ENCODE data around the gene MCMBP. TPM values are rescaled to one million over a fixed set of nuclear protein-coding genes. Genes with fewer than 3 reads are reported as not detected.

The MCMBP gene
- total and polyA plus RNA-seq, 5 donors, result 15.4 to 30.9 (median 28.0) TPM

- no peak overlapping the region for H3K4me3 ChIP-seq (ENCODE audit: low read length)
- intact Hi-C loops (cut with DNase I), result no loop called here
- ATAC-seq (no peak), DNase-seq (no peak)
- WGBS, result 58% methylated on average over 7 of the region's 7 CpGs
- no peak overlapping the region for H3K27ac ChIP-seq (ENCODE audit: low read length)
- no peaks in the 10 kb centered on the region for H3K4me1 ChIP-seq (ENCODE audit: control insufficient read depth, insufficient read depth, low read length)
- no peaks in the 10 kb centered on the region for H3K27me3 ChIP-seq (ENCODE audit: control insufficient read depth, insufficient read depth)
- no peaks in the 10 kb centered on the region for H3K9me3 ChIP-seq (ENCODE audit: control insufficient read depth, low read length)
Measured at GRCh38 chr10:119783665-119784027, 89.0 kb downstream of the MCMBP start.

- ATAC-seq (no peak), DNase-seq (no peak)
- H3K9me3 ChIP-seq (ENCODE audit: control insufficient read depth, low read length), result no peaks in the 10 kb centered on the region
- no peaks in the 10 kb centered on the region for H3K4me1 ChIP-seq (ENCODE audit: control insufficient read depth, insufficient read depth, low read length)
- H3K27ac ChIP-seq (ENCODE audit: low read length), result no peak overlapping the region
- 80% methylated on average over 4 of the region's 4 CpGs for WGBS
- no peak overlapping the region for H3K4me3 ChIP-seq (ENCODE audit: low read length)
- intact Hi-C loops (cut with DNase I), result no loop called here
- no peaks in the 10 kb centered on the region for H3K27me3 ChIP-seq (ENCODE audit: control insufficient read depth, insufficient read depth)
Measured at GRCh38 chr10:119782981-119783664, 89.5 kb downstream of the MCMBP start.

GRCh38 chr10:119781498-119781897 lies 91.1 kb downstream of the MCMBP start:
- H3K27me3 ChIP-seq (ENCODE audit: control insufficient read depth, insufficient read depth), result no peaks in the 10 kb centered on the region
- no peaks in the 10 kb centered on the region for H3K4me1 ChIP-seq (ENCODE audit: control insufficient read depth, insufficient read depth, low read length)
- no peak overlapping the region for H3K4me3 ChIP-seq (ENCODE audit: low read length)
- DNase-seq (no peak), ATAC-seq (no peak)
- intact Hi-C loops (cut with DNase I), result no loop called here
- 89% methylated on average over 2 of the region's 2 CpGs for WGBS
- no peaks in the 10 kb centered on the region for H3K9me3 ChIP-seq (ENCODE audit: control insufficient read depth, low read length)
- H3K27ac ChIP-seq (ENCODE audit: low read length), result no peak overlapping the region

- no peaks in the 10 kb centered on the region for H3K9me3 ChIP-seq (ENCODE audit: control insufficient read depth, low read length)
- H3K4me3 ChIP-seq (ENCODE audit: low read length), result no peak overlapping the region
- 97% methylated on average over 5 of the region's 5 CpGs for WGBS
- no peaks in the 10 kb centered on the region for H3K4me1 ChIP-seq (ENCODE audit: control insufficient read depth, insufficient read depth, low read length)
- H3K27ac ChIP-seq (ENCODE audit: low read length), result no peak overlapping the region
- no peak for ATAC-seq
- no peak for DNase-seq
- no peaks in the 10 kb centered on the region for H3K27me3 ChIP-seq (ENCODE audit: control insufficient read depth, insufficient read depth)
- intact Hi-C loops (cut with DNase I), result no loop called here
Measured at GRCh38 chr10:119780879-119781480, 91.7 kb downstream of the MCMBP start.

Other genes starting within 250 kb of the MCMBP start
- 100 to 1,000 TPM; 111 to 166 (median 139) TPM for gene BAG3, start 221.5 kb downstream of the MCMBP start, total RNA-seq
- 134 TPM for gene BAG3, start 221.5 kb downstream of the MCMBP start, polyA plus RNA-seq
- gene INPP5F, start 146.8 kb downstream of the MCMBP start, total RNA-seq, result 1 to 10 TPM; 4.8 to 6.4 (median 6.3) TPM
- 3.4 TPM for gene INPP5F, start 146.8 kb downstream of the MCMBP start, polyA plus RNA-seq
- 10 to 100 TPM; 29.7 to 41.9 (median 32.9) TPM for gene SEC23IP, start 19.9 kb upstream of the MCMBP start, total RNA-seq
- 6.9 TPM for gene SEC23IP, start 19.9 kb upstream of the MCMBP start, polyA plus RNA-seq